ENCODE data around the gene ZKSCAN8.

ZKSCAN8 gene

DNA sequence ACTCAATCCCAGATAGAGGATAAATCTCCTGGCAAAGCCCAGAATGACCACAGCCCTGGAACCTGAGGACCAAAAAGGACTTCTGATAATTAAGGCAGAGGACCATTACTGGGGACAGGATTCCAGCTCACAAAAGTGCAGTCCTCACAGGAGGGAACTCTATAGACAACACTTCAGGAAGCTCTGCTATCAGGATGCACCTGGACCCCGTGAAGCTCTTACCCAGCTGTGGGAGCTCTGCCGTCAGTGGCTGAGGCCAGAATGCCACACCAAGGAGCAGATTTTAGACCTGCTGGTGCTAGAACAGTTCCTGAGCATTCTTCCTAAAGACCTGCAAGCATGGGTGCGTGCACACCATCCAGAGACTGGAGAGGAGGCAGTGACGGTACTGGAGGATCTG lies 16.3 kb upstream of the ZKSCAN8 start:
- H3K27ac Mint-ChIP-seq = peak overlapping the region; percentile 87
- H3K27me3 Mint-ChIP-seq (ENCODE audit: low read depth) = no peaks in the 10 kb centered on the region
- peaks cover 27% of the 10 kb centered on the region for H3K36me3 Mint-ChIP-seq (ENCODE audit: low read depth)
- peak overlapping the region; percentile 90 for H3K4me3 Mint-ChIP-seq
- peaks cover 39% of the 10 kb centered on the region for H3K4me1 Mint-ChIP-seq (ENCODE audit: low read depth)
- H3K9me3 Mint-ChIP-seq = no peaks in the 10 kb centered on the region

DNA sequence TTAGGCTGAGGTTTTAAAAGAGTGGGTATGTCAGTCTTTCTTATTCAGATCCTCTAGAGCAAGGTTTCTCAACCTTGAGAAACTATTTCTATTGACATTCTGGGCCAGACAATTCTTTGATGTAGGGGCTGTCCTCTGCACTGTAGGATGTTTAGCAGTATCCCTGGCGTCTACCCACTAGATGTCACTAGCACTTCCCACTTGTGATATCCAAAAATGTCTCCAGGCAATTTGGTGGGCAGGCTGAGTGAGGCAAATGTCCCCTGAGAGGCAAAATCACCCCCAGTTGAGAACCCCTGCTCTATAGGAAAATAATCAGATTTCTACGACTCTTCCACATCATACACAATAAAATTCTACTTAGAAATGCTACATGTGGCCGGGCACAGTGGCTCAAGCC lies 7.7 kb upstream of the ZKSCAN8 start:
- H3K36me3 Mint-ChIP-seq (ENCODE audit: low read depth) = peaks cover 14% of the 10 kb centered on the region
- H3K27ac Mint-ChIP-seq = no peak overlapping the region
- no peak overlapping the region for H3K4me3 Mint-ChIP-seq
- peaks cover 49% of the 10 kb centered on the region for H3K4me1 Mint-ChIP-seq (ENCODE audit: low read depth)
- H3K27me3 Mint-ChIP-seq (ENCODE audit: low read depth) = no peaks in the 10 kb centered on the region
- no peaks in the 10 kb centered on the region for H3K9me3 Mint-ChIP-seq

DNA sequence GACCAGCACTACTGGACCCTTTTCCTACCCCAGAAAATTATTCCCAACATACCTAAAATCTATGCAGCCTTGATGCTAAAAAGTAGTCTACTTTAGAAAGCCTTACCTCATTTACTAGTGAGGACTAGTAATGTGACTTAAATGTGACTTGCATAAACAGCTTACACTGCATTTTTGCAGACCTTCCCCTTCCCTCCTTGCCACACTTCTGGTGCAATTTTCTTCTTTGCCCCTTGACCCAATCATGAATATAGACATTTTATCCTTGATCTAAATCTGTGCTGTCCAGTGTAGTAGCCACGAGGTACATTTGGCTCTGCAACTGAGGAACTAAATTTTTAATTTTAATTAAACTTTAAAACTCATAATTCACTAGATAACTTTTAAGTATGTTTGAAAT lies 7.0 kb upstream of the ZKSCAN8 start:
- Mint-ChIP-seq H3K27ac (no peak overlapping the region), H3K4me1 (ENCODE audit: low read depth) (peaks cover 45% of the 10 kb centered on the region), H3K36me3 (ENCODE audit: low read depth) (peaks cover 8% of the 10 kb centered on the region), H3K27me3 (ENCODE audit: low read depth) (no peaks in the 10 kb centered on the region), H3K9me3 (no peaks in the 10 kb centered on the region), H3K4me3 (no peak overlapping the region)

DNA sequence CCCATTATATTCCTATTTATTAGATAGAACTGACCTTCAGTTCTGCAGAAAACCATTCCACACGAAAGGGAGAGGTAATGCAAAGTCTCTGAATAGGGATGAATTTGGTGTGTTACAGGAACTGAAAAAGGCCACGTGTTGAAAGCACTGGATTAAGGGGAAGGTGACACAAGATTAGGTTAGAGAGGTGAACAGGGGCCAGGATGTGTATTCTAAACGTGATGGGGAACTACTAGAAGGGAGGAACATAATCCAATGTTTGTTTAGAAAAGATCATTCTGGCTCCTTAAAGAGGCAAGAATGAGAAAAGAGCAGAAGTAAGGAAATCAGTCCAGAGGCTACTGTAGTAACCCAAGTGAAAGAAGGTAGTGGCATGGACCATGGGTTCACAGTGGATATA lies 6.3 kb upstream of the ZKSCAN8 start:
- Mint-ChIP-seq H3K4me3 (peak overlapping the region; percentile 100), H3K27me3 (ENCODE audit: low read depth) (no peaks in the 10 kb centered on the region), H3K36me3 (ENCODE audit: low read depth) (peaks cover 8% of the 10 kb centered on the region), H3K9me3 (no peaks in the 10 kb centered on the region), H3K4me1 (ENCODE audit: low read depth) (peaks cover 48% of the 10 kb centered on the region), H3K27ac (peak overlapping the region; percentile 75)

DNA sequence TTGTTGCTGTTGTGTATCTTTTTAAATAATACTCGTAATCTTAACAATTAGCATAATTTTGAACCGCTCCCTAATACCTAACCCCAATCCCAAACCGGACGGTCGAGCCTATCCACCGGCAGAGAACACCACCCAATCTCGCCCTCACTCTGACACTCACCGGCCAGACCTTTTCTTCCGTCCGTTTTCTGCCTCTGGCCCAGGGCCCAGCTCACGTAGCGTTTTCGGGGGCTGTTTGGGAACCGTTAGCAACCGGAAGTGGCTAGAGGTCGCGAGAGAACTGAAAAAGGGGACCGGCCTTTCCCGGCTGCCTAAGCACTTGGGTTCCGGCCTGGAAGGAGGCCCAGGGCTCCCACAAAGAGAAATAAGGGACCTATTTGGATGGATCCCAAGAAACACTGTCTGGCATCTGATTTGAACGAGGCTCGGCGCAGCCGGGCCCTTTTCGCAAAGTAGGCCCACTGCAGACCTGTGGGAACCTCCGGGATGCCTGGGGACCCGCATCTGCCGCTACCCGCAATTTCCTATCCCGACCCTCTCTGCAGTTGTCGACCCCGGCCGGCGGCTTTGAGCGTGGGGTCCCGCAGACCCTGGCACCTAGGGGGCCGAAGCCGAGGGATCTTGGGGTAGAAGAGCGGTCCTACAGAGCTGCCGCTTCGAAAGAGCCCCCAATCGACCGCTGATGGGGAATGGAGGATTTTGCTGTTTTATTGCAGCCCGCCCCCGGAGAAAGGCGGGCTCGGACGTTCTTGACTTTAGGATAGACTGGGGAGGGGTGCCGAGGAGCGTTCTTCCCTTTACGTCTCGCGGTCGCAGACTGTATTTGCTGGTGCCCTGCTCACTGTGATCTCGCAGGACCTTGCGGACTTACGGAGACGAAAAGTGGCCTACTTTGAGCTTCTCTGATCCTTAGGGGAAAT lies 4.8 kb upstream of the ZKSCAN8 start:
- H3K27ac Mint-ChIP-seq = peak overlapping the region; percentile 98
- H3K36me3 Mint-ChIP-seq (ENCODE audit: low read depth) = peaks cover 6% of the 10 kb centered on the region
- no peaks in the 10 kb centered on the region for H3K27me3 Mint-ChIP-seq (ENCODE audit: low read depth)
- H3K4me1 Mint-ChIP-seq (ENCODE audit: low read depth) = peaks cover 54% of the 10 kb centered on the region
- no peaks in the 10 kb centered on the region for H3K9me3 Mint-ChIP-seq
- peak overlapping the region; percentile 100 for H3K4me3 Mint-ChIP-seq

DNA sequence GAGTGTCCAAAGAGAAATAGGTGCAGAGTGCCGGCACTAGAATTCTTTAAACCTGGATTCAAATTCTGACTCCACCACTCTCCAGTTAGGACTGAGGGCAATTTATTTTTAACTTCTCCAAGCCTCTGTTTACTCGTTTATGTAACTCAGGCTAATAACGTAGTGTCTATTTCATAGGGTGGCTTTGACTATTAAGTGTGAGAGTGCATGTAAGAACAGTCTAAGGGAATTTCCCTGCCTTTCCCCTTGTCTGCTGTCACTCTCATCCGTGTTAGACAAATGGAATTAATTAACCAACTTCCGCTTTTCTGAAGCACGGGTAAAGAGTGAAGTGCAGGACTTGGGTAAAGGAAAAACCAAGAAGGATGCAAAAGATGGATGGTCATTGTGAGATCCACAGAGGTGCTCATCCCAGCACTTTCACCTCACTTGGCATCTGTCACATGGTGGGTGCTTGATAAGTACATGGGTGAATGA lies 4.1 kb upstream of the ZKSCAN8 start:
- peaks cover 57% of the 10 kb centered on the region for H3K4me1 Mint-ChIP-seq (ENCODE audit: low read depth)

DNA sequence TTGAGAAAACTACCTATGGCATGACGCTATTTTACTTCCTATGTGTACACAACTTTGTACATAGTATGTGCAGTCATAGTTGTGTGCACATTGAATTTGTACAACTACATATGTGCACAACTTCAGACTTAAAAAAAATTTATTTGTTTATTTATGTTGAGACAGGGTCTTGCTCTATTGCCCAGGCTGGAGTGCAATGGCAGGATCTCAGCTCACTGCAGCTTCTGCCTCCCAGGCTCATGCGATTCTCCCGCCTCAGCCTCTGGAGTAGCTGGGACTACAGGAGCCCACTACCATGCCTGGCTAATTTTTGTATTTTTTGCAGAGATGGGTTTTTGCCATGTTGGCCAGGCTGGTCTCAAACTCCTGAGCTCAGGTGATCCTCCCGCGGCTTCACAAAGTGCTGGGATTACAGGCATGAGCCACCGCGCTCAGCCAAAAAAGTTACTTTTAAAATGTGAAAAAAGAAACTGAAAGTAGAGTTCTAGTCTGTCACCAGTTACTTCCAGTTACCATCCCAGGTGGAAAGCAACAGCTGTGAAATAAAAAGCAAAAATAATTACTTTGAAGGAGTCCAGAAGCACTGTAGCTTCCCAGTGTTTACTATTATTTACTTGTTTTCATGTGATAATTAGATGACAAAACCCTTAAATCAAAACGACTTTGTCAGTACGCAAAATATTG lies 1.7 kb upstream of the ZKSCAN8 start:
- no peaks in the 10 kb centered on the region for H3K27me3 Mint-ChIP-seq (ENCODE audit: low read depth)
- peak overlapping the region; percentile 95 for H3K4me3 Mint-ChIP-seq
- H3K36me3 Mint-ChIP-seq (ENCODE audit: low read depth) = peaks cover 14% of the 10 kb centered on the region
- peaks cover 46% of the 10 kb centered on the region for H3K4me1 Mint-ChIP-seq (ENCODE audit: low read depth)
- no peaks in the 10 kb centered on the region for H3K9me3 Mint-ChIP-seq
- H3K27ac Mint-ChIP-seq = peak overlapping the region; percentile 58

More for the DNA sequence above, 4.1 kb upstream of the ZKSCAN8 start:
- Mint-ChIP-seq H3K36me3 (ENCODE audit: low read depth) (peaks cover 6% of the 10 kb centered on the region), H3K27ac (peak overlapping the region; percentile 98), H3K4me3 (peak overlapping the region; percentile 100), H3K9me3 (no peaks in the 10 kb centered on the region), H3K27me3 (ENCODE audit: low read depth) (no peaks in the 10 kb centered on the region)

DNA sequence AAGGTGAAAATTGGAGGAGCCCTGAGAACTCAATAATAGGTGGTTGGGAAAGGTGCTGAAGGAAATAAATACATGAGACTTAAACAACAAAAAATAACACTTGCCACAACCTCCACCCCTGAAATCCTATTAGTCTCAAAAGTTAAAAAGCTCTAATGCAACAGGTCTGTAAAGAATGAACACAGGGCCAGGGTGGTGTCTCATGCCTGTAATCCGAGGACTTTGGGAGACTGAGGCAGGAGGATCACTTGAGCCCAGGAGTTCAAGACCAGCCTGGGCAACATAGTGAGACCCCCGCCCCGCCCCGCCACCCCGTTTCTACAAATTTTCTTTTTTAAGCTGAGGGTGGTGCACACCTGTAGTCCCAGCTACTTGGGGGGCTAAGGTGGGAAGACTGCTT lies 1.1 kb upstream of the ZKSCAN8 start:
- peak overlapping the region; percentile 95 for H3K4me3 Mint-ChIP-seq
- H3K27ac Mint-ChIP-seq = peak overlapping the region; percentile 58
- no peaks in the 10 kb centered on the region for H3K9me3 Mint-ChIP-seq
- H3K36me3 Mint-ChIP-seq (ENCODE audit: low read depth) = peaks cover 20% of the 10 kb centered on the region
- no peaks in the 10 kb centered on the region for H3K27me3 Mint-ChIP-seq (ENCODE audit: low read depth)
- peaks cover 47% of the 10 kb centered on the region for H3K4me1 Mint-ChIP-seq (ENCODE audit: low read depth)

DNA sequence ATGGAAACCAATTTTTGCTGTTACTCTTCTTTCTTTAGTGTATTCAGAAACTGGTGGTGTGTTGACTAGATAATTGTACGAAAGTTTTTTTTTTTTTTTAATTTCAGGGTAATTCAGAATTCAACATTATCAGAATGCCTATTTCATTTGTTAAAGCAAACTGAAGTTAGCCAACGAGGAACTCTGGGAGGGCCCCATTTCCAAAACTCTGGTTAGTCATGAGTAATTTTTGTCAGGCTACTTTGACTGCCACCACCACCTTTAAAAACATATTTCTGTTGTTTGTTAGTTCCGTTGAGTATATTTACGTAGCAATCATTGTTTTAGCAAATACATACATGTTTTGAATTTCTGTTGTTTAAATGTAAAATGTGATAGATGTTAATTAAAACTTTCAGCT lies 763 bp downstream of the ZKSCAN8 start:
- H3K27me3 Mint-ChIP-seq (ENCODE audit: low read depth) = no peaks in the 10 kb centered on the region
- peaks cover 39% of the 10 kb centered on the region for H3K4me1 Mint-ChIP-seq (ENCODE audit: low read depth)
- peak overlapping the region; percentile 95 for H3K4me3 Mint-ChIP-seq
- peak overlapping the region; percentile 91 for H3K27ac Mint-ChIP-seq
- no peaks in the 10 kb centered on the region for H3K9me3 Mint-ChIP-seq
- peaks cover 21% of the 10 kb centered on the region for H3K36me3 Mint-ChIP-seq (ENCODE audit: low read depth)

DNA sequence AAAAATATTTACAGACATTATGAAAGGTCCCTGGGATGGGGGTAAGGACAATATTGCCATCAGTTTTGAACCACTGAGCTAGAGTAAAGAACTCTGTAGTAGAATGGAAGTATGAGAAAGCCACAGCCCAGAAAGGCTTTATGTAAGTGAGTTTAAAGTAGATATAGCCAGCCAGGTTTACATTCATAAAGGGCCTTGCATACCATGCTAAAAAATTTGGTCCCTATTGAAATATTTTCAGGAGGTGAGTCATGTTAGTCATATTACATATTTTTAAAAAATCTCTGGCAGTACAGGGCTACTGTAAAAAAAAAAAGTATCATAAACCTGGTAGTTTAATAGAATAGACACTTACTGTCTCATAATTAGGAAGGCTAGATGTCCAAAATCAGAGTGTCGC lies 3.5 kb downstream of the ZKSCAN8 start:
- Mint-ChIP-seq H3K4me1 (ENCODE audit: low read depth) (peaks cover 33% of the 10 kb centered on the region), H3K36me3 (ENCODE audit: low read depth) (peaks cover 41% of the 10 kb centered on the region), H3K9me3 (peaks cover 3% of the 10 kb centered on the region), H3K27me3 (ENCODE audit: low read depth) (no peaks in the 10 kb centered on the region), H3K4me3 (no peak overlapping the region), H3K27ac (no peak overlapping the region)

DNA sequence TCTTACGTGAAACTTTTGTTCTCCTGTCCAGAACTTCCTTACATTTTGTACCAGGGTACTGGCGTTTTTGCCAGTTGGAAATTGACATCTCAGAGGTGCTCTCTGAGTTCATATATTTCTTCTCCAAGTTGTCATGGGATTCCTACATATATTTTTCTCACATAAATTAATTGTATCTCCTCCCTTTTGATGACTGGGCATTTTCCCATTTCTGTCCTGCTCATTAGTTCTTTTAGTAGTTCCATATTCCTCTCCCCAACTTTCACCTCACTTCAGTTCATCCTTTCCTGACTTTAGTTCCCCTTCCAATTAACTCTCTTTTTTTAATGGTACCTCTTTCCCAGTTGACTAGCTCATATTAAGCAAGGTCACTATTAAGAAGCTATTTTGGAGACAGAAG lies 10.8 kb downstream of the ZKSCAN8 start:
- Mint-ChIP-seq H3K4me1 (ENCODE audit: low read depth) (peaks cover 5% of the 10 kb centered on the region), H3K27me3 (ENCODE audit: low read depth) (no peaks in the 10 kb centered on the region), H3K27ac (no peak overlapping the region), H3K4me3 (no peak overlapping the region), H3K9me3 (peaks cover 47% of the 10 kb centered on the region), H3K36me3 (ENCODE audit: low read depth) (peaks cover 86% of the 10 kb centered on the region)

DNA sequence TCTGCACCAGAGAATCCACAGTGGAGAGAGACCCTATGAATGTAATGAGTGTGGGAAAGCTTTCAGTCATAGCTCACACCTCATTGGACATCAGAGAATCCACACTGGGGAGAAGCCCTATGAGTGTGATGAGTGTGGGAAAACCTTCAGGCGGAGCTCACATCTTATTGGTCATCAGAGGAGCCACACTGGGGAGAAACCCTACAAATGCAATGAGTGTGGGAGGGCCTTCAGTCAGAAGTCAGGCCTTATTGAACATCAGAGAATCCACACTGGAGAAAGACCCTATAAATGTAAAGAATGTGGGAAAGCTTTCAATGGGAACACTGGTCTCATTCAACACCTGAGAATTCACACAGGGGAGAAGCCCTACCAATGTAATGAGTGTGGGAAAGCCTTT lies 11.9 kb downstream of the ZKSCAN8 start:
- peaks cover 83% of the 10 kb centered on the region for H3K36me3 Mint-ChIP-seq (ENCODE audit: low read depth)
- H3K27me3 Mint-ChIP-seq (ENCODE audit: low read depth) = no peaks in the 10 kb centered on the region
- H3K27ac Mint-ChIP-seq = no peak overlapping the region
- peaks cover 4% of the 10 kb centered on the region for H3K4me1 Mint-ChIP-seq (ENCODE audit: low read depth)
- peaks cover 48% of the 10 kb centered on the region for H3K9me3 Mint-ChIP-seq
- H3K4me3 Mint-ChIP-seq = no peak overlapping the region

DNA sequence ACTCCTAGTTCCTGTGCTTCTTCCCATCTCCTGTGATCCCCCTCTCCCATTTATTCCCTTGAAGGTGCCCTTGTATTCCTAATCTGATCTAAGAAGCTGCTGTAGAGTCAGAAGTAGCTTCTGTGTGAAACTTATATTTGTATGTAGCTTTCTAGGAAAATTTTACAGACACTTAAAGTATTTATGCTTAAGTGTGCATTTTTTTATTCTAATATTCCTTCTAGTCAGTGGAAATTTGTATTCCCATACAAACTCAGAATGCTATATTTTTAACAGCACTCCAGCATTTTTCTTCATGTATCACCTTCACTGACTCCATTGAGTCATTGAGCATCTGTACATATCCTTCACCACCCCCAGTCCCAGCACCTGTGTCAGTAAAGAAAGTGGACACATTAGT lies 12.7 kb downstream of the ZKSCAN8 start:
- Mint-ChIP-seq H3K27me3 (ENCODE audit: low read depth) (no peaks in the 10 kb centered on the region), H3K27ac (no peak overlapping the region), H3K9me3 (peaks cover 55% of the 10 kb centered on the region), H3K36me3 (ENCODE audit: low read depth) (peaks cover 84% of the 10 kb centered on the region), H3K4me1 (ENCODE audit: low read depth) (peaks cover 1% of the 10 kb centered on the region), H3K4me3 (no peak overlapping the region)

DNA sequence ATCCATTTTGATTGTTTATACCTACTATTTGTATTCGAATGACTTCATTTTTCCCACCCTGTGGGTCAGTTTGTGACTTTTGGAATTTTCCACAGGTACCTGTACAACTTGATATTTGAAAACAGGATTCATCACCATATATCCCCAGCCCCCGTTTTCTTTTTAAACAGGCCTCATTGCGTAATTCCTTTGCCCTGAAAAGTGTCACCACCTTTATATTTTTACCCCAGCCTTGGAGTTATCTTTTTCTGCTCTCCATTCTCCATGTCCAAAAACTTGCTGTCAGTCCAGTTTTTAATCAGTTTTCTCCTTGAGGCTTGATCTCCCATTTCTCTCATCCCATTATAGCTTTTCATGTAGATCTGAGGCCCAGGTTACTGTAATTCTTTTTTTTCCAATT lies 16.6 kb downstream of the ZKSCAN8 start:
- Mint-ChIP-seq H3K27me3 (ENCODE audit: low read depth) (no peaks in the 10 kb centered on the region), H3K4me1 (ENCODE audit: low read depth) (peaks cover 11% of the 10 kb centered on the region), H3K9me3 (peaks cover 53% of the 10 kb centered on the region), H3K27ac (no peak overlapping the region), H3K36me3 (ENCODE audit: low read depth) (peaks cover 68% of the 10 kb centered on the region), H3K4me3 (no peak overlapping the region)

Measured in T-helper 1 cell treated with Interleukin-12 subunit alpha and Interleukin-12 subunit beta and Interleukin-4 antibody, amounts not matched to agents 30 μg/mL and 1 μg/mL, for 36 hours (primary cell).